GM18519 (cell line): ENCODE measurements around the gene RBM5.

Source experiments
- ATAC-seq: cut with Tn5 transposase; IDR thresholded peaks from one replicate; pipeline ENCODE4 v1.9.1; 2021; ENCODE audit warnings: mild to moderate bottlenecking, moderate library complexity; ENCODE audit not compliant: unreplicated experiment, low FRiP score

The RBM5 gene

DNA sequence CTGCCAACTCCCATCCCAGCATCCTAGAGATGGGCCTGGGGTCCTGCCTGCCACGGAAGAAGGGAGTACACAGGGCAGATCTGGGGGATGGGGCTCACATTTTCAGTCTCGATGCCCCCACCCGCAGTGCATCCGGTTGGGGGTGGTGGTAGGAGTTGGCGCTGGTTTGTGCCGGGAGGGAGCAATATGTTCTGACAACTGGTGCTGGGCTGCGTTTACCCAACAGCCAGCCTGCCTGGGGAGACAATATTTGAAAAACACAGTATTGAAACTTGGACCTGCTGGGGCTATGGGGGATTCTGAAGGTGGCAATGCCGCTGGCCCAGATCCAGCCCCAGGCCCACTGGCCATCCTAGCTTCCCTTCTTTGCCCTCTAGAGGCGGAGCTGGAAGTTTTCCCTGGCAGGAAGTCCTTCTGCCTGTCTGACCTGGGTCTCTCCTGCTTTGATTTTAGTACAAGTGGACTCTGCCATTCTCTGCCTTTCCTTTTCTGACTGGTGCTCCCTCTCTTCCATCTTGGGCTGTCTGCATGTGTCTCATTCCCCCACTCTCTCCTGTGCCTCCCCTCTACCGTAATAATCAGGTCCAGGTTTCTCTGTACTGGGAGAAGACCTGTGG, 69.9 kb downstream of the RBM5 start:
- no peak for ATAC-seq

DNA sequence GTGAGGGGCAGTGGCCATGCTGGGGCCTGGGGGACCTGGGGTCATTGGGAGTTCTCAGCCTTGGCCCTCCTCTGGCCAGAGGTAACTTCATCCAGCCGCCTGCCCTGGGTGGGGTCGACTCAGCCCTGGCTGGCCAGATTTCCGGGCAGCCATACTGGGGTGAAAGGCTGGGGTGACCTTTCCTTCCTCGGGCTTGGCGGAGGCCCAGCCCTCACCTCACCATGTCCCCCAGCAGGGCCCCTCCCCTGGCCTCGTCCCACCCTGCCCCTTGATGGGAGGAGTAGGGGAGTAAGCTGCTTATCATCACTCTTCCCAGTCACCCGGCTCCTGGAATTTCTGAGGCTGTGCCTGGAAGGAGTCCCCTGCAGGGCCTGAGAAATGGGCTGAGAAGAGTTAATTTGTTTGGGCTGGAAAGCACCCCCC, 71.9 kb downstream of the RBM5 start:
- no peak for ATAC-seq

DNA sequence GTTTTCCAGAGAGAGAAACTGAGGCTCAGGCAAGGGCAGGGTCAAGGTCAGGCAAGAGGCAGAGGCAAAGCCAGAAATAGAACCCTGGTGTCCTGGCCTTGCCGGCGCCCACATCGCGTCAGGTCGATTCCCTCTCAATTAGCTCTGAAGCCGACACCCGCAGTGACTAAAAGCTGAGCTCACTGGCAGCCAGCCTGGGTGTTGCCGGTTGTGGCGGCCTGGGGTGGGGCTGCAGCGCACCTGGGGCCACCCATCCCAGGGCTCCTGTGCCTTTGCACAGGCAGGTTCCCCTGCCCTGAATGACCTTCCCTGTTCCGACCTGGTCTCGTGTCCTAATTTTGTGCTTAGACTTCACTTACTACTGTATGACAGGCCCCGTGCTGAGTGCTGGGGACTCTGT, 72.6 kb downstream of the RBM5 start:
- no peak for ATAC-seq

DNA sequence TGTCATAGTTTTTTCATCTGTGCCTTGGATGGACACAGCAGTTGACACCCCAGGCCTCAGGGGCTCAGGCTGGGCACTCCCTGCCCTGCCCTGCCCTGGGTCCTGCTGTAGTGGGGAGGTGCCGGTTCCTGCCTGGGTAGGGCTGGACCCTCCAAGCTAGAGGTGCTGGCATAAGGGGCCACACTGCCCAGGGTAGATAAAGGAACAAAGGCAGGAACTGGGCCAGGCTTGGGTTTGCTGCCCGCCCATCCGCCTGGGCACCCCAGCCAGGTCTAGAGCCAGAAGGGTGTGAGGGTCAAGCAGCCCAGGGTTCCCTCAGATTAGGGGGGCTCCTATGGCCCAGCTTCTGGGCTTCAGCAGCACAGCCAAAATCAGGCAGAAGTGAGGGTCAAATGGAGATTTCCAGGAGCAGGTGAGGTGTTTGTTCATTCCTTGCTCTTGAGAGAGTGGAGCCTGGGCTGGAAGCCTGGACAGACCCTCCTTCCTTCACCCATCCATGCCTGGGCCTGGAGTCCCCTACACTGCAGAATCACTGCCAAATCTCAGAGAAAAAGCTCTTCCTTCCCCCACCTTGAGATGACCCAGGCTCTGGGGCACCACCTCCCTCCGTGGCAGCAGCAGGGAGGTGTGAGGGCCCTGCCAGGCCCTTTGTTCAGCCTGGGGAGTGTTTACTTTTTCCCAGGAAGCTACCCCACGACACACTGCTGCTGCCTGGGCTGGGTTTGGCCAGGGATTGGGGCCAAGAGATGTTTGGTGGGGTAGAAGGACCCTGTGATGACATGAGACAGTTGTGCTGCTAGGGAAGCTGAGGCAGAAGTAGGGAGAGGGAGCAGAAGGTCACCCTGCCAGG, 73.5 kb downstream of the RBM5 start:
- no peak for ATAC-seq

DNA sequence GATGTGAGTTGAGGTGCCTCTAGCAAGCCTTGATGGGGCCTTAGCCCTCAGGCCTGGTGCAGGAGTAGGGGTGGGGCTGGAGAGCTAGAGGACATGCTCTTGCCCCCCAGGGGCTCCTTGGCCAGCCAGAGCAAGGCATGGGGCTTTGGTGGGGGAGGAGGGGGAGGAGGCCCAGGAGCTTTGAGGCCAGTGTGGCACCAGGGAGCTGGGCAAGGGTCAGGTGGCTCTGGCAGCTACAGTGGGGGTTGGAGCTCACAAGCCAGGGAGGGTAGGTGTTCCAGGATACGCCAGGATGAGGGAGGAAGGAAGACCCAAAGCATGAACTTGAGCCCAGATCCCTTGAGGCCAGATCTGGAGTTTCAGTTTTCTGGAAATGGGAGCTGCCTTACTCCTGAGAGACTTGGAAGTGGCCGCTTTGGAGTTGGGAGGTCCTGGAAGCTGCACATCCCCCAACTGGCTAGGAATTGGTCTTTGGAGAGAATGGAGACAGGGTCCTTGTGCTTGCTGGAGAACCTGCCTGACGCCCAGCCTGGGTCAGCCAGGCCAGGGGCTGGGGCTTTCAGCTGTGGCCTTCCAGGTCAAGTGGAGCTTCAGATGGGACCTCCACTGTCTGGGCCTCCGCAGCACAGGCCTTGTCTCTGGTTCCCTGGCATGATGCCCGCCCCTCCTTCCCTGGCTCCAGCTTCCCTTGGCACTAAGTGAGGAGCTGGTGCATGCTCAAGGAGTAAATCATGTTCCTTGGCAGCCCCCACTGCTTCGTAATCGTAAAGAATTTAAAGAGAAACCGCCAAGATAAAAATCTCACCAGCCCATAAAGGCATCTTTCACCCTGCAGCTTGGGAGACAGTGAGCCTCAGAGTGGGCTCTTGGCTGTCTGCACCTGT, 75.1 kb downstream of the RBM5 start:
- no peak for ATAC-seq

DNA sequence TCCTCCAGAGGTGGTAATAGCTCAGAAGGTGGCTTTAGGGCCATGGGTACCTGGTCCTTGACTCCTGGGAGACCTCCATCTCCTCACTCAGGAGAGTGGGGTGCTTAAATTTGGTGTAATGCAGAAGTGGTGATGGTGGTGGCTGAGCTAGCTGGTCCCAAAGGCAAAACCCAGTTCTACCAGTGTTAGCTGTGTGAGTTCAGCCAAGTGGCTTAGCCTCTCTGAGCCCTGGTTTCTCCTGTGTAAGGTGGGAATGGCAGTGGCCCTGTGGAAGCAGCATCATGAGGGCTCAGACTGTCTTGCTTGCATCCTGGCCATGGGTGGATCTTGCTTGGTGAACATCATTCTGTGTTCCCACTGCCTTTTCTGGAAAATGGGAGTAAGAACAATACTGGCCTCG, 75.8 kb downstream of the RBM5 start:
- ATAC-seq, result no peak

DNA sequence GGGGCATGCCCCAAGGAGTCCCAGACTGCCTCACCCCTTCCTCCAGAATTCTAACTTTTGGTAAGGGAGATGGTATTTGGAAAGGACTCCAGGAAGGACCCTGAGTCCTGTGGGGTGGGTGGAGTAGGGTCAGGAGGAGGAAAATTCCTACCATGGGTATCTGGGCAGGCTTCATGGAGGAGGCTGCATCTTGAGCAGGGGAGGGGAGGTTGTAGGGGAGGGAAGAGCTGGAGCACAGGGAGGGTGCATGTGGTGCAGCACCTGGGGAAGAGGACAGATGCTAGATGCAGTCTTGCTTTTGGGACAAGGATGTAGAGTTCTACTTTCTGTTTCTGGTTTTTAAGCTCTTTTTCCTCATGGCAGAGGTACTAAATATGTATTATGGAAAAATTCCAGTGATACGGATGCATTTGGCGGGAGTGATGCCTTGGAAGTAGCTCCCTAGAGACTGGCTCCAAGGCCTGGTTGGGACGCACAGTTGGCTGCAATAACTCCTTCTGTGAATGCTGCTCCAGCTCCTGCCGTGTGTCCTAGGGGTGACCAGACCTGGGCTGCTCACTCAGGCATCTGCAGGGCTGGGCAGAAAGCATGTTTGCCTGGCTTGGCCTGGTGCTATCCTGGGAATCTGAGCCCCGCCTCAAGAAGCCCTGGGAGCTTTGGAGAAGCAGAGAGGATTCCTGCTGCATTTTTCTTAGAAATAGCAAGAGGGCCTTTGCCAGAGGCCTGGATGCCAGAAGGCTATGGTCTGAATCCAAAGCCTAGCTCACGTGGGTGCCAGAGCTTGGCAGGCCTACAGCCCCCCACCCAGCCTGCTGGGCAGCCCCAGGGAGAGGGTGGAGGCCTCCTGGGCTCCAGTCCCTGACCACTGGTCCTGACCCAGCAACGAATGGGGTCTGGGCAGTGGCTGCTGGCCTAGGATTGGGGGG, 76.5 kb downstream of the RBM5 start:
- ATAC-seq, result no peak

DNA sequence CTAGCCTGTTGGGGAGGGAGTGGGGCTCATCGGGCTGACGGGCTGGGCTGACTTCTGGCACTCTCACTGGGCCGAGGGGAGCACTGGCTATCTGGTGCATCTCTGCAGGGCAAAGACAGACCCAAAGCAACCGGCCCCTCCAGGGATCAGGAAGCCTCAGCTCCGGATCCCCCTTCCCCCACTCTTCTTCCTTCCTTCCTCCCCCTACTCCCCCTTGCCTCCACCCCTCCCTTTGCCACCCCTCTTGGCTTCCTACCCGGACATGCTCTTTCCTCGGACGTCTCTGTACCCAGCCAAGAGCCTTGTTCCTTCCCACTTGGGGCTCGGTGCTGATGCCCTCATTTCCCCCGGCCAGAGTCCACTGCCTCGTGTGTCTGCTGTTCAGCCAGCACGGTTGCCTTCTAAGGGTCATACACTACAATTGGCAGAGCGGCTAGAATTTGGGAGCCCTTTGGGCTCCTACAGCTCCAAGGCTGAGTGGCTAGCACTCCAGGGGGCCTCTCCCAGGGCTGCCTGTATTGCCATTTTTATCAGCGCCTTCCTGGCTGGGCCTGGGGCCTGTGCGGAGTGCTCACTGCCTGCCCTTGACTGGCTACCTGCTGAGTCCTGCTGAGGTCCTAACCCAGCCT, 77.3 kb downstream of the RBM5 start:
- no peak for ATAC-seq

DNA sequence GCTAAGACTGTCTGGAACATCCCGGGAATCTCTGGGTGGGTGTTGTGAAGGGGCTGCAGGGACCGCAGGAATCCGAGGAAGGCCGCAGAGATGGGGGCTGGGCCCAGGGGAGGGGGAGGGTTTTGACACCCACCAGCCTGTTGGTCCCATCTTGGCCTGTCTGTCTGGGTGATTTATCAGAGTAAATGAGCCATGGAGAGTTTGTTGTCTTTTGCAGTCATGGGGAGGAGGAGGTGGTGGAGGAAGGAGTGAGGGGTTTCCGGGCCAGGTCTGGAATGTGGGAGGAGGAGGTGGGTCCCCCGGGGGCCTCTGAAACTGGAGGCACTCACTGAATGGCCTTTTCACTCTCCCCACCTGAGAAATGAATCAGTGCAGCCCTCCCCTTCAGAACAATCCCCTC, 77.9 kb downstream of the RBM5 start:
- ATAC-seq, result no peak

DNA sequence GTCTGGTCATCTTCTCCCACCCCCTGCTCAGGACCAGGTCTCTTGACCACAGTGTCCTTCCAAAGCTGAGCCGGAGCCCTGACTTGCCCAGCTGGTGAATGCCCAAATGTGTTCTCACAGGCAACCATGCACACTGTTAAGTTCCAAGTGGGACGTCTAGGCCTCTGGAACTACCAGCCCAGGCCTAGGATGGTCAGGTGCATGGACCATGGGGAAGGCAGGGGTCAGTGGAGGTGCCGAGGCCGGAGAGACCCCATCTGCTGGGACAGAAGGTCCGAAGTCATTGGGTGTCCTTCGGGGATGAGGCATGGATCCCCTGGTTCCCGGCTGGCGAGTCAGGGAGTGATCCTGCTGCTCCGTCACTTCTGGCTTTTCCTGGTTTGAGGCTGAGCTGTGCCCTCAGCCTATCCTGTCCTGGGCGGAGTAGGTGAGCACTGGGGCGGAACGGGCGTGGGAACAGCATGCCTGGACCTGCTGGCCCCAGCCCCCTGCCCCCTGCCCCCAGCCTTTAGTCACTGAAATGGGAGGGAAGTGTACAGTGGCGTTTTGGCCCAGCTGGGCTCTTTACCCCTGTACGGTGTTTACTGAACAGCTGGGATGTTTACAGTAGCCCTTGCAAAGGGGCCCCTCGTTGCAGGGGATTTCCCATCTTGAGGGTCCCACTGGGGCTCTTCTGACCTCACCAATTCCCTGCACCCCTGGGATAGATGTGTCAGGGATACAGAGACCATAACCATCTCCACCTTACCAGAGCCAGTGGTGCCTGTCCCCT, 78.5 kb downstream of the RBM5 start:
- no peak for ATAC-seq

DNA sequence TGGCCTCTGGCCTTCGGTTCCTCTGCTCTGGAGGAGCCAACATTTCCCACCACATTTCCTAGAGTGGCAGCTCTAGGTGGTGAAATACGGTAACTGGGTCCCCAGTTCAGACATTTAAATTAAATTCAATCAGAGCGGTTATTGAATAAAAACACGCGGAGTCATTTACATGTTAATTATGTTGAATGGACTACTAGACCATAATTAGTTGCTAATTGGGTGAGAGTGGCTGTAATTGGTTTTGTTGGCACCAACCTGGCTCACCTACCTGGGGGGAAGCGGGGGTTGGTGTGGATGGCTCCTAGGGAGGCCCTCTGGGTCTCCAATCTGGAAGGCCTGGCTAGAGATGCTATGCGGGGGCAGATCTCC, 79.1 kb downstream of the RBM5 start:
- ATAC-seq, result no peak

DNA sequence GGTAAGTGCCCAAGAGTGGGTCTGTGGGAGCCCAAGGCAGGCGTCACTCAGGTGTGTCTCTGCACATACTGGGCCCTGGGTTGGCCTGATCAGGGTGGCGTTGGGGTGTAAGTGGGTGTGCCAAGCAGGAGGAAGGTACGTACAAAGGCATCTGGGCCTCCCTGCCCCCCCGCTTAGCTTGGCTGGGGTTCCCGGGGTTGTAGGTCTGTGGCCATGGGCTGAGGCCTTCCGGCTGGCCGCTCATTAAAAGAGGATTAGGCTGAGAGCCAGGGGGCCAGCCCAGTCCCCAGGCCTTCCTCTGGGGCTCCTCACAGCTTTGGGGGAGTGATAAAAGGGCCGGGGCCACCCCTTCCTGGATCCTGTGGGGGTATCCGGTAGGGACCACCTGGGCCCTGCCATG, 79.7 kb downstream of the RBM5 start:
- ATAC-seq, result no peak
